ENCODE data around the gene TBPL1.

TBPL1 gene

GRCh38 chr6:134005800-134006199 lies 52.8 kb downstream of the TBPL1 start:
- DNase-seq (ENCODE audit: extremely low read depth, low read depth), result no peak
- H3K4me3 ChIP-seq (replicated peaks; ENCODE audit: low read depth, low read length), result no peak overlapping the region
- TF ChIP-seq, protein P1, sequence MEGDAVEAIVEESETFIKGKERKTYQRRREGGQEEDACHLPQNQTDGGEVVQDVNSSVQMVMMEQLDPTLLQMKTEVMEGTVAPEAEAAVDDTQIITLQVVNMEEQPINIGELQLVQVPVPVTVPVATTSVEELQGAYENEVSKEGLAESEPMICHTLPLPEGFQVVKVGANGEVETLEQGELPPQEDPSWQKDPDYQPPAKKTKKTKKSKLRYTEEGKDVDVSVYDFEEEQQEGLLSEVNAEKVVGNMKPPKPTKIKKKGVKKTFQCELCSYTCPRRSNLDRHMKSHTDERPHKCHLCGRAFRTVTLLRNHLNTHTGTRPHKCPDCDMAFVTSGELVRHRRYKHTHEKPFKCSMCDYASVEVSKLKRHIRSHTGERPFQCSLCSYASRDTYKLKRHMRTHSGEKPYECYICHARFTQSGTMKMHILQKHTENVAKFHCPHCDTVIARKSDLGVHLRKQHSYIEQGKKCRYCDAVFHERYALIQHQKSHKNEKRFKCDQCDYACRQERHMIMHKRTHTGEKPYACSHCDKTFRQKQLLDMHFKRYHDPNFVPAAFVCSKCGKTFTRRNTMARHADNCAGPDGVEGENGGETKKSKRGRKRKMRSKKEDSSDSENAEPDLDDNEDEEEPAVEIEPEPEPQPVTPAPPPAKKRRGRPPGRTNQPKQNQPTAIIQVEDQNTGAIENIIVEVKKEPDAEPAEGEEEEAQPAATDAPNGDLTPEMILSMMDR (IDR thresholded peaks at IDR 0.05; ENCODE audit: low read depth, low read length, missing control alignments), result no peak

DNA sequence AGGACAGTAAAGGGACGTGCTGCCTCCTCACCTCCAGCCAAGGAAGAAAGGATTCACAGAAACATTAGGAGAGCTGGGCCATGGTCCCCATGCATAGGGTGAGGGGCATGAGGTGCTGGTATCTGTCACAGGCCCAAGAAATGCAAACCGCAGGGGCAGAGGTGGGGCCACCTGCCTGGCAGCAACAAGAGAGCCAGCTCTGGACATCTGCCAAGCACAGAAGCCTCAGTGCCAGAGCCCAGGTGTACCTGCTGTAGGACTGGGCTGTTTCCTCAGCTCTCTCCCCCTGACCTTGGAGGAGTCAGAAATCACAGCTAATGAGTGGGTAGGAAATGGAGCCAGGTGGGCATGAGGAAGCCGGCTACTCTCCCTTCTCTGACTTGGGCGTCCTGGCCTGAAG lies 54.1 kb downstream of the TBPL1 start:
- no peak for DNase-seq (ENCODE audit: extremely low read depth, low read depth)
- TF ChIP-seq, protein P1 (IDR thresholded peaks at IDR 0.05; ENCODE audit: low read depth, low read length, missing control alignments), result no peak

DNA sequence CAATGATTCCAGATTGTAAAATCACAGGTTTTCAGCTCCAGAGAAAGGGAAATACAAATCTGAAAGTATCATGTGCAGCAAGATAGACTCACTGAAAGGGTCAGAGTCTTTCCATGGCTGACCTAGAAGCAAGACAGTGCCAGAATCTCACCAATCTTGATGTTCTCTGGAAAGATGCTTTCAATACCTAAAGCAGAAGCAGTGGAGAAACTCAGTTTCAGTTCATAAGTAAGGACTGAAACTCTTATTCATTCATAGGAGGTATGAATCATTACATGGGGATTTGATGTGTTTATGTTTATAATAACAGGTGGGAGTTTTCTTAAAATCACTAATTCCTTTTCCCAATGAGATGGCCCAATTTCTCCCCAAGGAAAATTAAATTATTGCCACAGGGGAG lies 56.9 kb downstream of the TBPL1 start:
- H3K4me3 ChIP-seq (replicated peaks; ENCODE audit: low read depth, low read length), result no peak overlapping the region
- DNase-seq (ENCODE audit: extremely low read depth, low read depth), result no peak
- TF ChIP-seq, protein P1 (IDR thresholded peaks at IDR 0.05; ENCODE audit: low read depth, low read length, missing control alignments), result no peak

More for the DNA sequence above, 54.1 kb downstream of the TBPL1 start:
- no peak overlapping the region for H3K4me3 ChIP-seq (replicated peaks; ENCODE audit: low read depth, low read length)

DNA sequence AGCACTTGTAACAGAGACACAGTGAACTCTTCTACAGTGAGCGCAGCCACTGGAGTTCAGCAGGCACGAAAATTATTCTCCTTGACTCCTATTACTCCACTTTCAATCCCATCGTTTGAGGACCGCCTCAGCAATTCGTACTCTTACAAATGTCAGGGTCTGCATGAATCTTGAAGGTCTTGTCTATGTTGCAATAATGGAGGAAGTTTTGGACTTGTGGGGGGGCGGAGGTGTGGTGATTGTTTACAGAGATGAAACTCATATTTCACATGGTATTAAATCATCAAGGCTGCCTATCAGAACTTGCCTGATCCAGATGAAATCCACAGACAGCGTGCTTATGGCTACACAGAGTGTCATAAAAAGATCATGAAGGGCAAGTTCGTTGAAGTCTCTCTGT lies 57.4 kb downstream of the TBPL1 start:
- TF ChIP-seq, protein P1 (IDR thresholded peaks at IDR 0.05; ENCODE audit: low read depth, low read length, missing control alignments), result no peak
- no peak overlapping the region for H3K4me3 ChIP-seq (replicated peaks; ENCODE audit: low read depth, low read length)
- DNase-seq (ENCODE audit: extremely low read depth, low read depth), result no peak

GRCh38 chr6:134010974-134011373 lies 58.0 kb downstream of the TBPL1 start:
- no peak overlapping the region for H3K4me3 ChIP-seq (replicated peaks; ENCODE audit: low read depth, low read length)
- DNase-seq (ENCODE audit: extremely low read depth, low read depth), result no peak
- TF ChIP-seq, protein P1 (IDR thresholded peaks at IDR 0.05; ENCODE audit: low read depth, low read length, missing control alignments), result no peak

DNA sequence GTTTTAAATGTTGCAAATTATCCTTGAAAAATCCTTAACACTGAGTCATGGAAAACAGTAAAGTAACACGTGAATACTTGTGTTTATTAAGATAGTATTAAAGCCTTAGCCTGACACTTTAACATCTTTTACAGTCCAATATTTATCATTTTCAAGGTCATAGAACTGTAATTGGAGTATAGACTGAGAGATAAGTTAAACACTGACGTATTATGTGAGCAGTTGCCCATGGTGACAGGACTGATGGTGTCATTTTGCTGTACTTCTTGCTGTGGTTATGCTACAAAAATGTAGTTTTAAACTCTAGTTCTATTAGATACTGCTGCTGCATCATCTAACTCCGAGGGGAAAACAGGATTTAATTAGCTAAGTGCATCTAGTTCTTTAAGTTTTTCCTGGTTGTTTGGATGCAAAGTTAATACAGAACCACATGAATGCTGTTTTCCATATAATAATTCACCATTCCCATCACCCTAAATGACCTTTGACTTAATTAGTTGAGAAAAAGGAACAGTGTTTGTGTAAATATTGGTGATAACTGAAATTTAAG lies 61.6 kb downstream of the TBPL1 start:
- TF ChIP-seq, protein P1 (IDR thresholded peaks at IDR 0.05; ENCODE audit: low read depth, low read length, missing control alignments), result no peak
- no peak overlapping the region for H3K4me3 ChIP-seq (replicated peaks; ENCODE audit: low read depth, low read length)
- DNase-seq (ENCODE audit: extremely low read depth, low read depth), result no peak

Data from HFF-Myc (cell line).